GM15510 (cell line): ENCODE data around the gene TNFSF12.
A peak's percentile ranks its signal among the peaks of the same experiment; 100 is the strongest.

Experiments used
- POLR2A ChIP-seq: IDR thresholded peaks from 3 replicates; pipeline ENCODE4 v1.6.1; 2011; ENCODE audit warnings: borderline replicate concordance; ENCODE audit not compliant: insufficient read length; ENCODE audit errors: extremely low read depth

TNFSF12 gene

DNA sequence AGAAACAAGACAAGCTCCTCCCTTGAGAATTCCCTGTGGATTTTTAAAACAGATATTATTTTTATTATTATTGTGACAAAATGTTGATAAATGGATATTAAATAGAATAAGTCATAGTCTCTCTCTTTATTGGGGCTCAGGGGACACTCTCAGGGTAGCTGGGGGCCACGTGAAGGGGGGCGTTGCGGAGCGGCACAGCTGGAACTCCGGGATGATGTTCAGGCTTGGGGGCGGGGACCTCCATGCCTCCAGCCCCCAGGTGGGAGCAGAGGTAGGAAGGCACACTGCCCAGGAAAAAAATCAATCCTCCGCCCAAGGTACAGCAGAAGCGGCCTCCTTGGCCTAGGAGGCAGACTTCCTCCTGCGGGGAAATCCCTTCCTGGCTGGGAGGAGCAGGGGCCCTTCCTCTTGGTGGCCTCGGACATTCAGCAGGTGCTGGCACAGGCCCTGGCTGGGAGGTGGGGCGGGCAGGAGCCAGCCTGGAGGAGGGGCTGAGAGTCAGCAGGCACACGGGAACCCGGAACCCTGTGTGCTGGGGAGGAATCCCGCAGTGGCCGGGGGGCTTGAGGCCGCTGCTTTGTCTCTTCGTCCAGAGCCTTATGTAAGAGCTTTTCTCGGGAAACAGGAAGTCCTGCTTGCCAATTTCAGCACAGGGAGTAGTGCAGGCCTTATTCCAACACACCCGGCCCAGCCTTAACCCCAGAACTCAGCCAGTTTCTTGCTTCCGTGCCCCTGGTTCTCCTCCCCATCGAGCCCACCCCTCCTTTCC is 9.1 kb downstream of the TNFSF12 start:
- TF ChIP-seq POLR2A, result peak; percentile 51

DNA sequence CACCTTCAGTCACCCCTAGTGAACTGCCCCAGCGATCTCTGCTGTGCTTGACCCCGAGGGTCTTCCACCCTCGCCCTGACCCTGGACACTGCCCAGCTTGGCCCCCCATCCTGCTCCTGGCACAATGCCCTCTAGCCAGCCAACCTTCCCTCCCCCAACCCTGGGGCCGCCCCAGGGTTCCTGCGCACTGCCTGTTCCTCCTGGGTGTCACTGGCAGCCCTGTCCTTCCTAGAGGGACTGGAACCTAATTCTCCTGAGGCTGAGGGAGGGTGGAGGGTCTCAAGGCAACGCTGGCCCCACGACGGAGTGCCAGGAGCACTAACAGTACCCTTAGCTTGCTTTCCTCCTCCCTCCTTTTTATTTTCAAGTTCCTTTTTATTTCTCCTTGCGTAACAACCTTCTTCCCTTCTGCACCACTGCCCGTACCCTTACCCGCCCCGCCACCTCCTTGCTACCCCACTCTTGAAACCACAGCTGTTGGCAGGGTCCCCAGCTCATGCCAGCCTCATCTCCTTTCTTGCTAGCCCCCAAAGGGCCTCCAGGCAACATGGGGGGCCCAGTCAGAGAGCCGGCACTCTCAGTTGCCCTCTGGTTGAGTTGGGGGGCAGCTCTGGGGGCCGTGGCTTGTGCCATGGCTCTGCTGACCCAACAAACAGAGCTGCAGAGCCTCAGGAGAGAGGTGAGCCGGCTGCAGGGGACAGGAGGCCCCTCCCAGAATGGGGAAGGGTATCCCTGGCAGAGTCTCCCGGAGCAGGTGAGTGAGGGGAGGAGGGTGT is 9.9 kb downstream of the TNFSF12 start, which contains the start of gene TNFSF13:
Gene TNFSF13 (plus strand): TSS at position 207 of the 776 bp plus-strand sequence. CDS start 290 bp downstream, at position 497.
- no peak for TF ChIP-seq POLR2A

DNA sequence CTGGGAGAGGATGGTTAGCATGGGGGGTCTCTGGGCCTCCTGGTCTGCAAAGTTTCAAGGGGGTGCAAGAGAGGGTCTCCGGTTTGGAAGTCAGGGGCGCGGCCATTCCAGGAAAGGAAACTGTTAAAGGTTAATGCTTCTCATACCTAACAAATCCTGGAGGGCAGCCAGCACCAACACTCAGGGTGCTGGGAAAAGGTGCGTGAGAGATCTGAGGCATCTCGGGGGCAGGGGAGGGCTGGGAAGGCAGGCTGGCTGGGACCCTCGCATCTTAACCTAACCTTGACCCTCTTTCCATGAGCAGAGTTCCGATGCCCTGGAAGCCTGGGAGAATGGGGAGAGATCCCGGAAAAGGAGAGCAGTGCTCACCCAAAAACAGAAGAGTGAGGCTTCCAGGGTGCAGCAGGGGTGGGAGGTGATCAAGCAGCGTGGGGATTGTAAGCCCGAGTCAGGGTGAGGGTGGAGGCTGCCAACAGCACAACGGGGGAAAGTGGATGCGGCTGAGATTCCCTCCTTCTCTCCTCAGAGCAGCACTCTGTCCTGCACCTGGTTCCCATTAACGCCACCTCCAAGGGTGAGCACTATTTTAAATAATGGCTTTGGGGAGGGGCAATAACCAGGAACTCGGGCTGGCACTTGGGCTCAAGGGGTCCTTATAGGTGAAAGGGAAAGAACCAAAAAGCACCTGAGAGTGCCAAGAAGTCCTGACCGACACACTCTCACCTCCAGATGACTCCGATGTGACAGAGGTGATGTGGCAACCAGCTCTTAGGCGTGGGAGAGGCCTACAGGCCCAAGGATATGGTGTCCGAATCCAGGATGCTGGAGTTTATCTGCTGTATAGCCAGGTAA is 10.7 kb downstream of the TNFSF12 start:
- no peak for TF ChIP-seq POLR2A

DNA sequence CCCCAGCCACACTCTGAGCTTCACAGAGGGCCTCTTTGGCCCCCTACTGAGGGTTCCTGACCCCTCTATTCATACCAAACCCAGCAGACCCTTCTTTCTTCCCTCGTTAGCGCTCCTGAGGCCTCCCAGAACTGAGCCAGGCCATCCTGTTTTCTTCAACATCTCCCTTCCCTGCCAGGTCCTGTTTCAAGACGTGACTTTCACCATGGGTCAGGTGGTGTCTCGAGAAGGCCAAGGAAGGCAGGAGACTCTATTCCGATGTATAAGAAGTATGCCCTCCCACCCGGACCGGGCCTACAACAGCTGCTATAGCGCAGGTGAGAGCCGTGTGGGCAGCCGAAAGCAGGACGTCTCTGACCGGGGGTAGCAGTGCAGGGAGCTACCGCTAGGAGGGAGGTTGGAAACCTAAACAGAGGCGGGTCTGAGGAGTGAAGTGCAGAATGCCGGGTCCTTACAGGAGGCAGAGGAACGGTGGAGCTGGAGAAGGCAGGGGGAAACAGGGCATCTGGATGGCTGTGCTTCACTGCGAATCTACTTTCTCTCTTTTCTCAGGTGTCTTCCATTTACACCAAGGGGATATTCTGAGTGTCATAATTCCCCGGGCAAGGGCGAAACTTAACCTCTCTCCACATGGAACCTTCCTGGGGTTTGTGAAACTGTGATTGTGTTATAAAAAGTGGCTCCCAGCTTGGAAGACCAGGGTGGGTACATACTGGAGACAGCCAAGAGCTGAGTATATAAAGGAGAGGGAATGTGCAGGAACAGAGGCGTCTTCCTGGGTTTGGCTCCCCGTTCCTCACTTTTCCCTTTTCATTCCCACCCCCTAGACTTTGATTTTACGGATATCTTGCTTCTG is 11.5 kb downstream of the TNFSF12 start:
- TF ChIP-seq POLR2A, result no peak

DNA sequence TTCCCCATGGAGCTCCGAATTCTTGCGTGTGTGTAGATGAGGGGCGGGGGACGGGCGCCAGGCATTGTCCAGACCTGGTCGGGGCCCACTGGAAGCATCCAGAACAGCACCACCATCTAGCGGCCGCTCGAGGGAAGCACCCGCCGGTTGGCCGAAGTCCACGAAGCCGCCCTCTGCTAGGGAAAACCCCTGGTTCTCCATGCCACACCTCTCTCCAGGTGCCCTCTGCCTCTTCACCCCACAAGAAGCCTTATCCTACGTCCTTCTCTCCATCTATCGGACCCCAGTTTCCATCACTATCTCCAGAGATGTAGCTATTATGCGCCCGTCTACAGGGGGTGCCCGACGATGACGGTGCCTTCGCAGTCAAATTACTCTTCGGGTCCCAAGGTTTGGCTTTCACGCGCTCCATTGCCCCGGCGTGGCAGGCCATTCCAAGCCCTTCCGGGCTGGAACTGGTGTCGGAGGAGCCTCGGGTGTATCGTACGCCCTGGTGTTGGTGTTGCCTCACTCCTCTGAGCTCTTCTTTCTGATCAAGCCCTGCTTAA is 12.2 kb downstream of the TNFSF12 start:
- no peak for TF ChIP-seq POLR2A

DNA sequence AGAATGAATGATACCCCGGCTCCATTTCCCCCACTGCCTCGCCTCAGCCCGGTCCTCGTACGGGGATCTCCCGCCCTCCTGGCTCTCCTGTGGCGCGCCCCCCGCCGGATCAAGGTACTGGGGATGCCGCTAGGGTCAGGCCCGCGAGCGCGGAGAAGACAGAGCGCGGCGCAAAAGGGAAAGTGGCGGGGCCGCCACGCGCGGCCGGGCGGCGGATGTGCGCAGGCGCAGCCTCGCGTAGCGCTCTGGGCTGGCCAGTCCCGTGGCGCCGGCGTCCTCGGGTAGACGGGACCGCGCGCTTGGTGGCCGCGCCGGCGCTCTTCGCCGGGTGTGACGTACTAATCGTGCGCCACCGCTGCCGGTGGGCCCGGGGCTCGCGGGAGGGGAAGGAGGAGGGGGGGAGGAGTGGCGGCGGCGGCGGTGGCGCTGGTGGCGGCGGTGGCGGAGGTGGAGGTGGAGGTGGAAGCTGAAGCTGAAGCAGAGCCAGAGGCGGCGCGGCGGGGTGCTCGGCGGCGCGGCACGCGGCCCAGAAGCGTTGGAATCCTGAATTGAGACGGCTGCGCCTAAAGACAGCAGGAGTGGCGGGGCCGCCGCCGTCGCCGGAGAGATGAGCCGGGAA is 12.8 kb downstream of the TNFSF12 start, which contains the start of gene SENP3:
Gene SENP3 (plus strand): TSS at position 331 of the 619 bp plus-strand sequence. CDS start 1,158 bp downstream, outside the sequence.
- peak; percentile 78 for TF ChIP-seq POLR2A

DNA sequence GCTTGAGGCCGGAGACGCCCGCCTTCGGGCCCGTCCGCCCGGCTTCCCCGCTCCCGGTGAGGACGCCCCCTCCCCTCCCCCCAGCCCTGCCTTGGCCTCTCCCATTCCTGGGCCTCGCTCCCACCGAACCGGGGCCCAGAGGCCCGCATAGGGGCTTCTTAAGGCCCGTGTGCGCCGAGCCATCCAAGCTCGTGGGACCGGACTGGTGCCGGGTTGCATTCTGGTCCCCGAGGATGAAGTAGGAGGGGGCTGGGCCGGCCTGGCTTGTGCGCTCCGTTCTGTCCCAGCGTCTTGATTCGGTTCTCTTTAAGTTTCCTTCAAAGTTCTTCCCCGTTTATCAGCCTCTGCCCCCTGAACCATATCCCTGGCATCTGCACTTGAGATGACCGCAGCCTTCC is 13.3 kb downstream of the TNFSF12 start:
- TF ChIP-seq POLR2A, result no peak

DNA sequence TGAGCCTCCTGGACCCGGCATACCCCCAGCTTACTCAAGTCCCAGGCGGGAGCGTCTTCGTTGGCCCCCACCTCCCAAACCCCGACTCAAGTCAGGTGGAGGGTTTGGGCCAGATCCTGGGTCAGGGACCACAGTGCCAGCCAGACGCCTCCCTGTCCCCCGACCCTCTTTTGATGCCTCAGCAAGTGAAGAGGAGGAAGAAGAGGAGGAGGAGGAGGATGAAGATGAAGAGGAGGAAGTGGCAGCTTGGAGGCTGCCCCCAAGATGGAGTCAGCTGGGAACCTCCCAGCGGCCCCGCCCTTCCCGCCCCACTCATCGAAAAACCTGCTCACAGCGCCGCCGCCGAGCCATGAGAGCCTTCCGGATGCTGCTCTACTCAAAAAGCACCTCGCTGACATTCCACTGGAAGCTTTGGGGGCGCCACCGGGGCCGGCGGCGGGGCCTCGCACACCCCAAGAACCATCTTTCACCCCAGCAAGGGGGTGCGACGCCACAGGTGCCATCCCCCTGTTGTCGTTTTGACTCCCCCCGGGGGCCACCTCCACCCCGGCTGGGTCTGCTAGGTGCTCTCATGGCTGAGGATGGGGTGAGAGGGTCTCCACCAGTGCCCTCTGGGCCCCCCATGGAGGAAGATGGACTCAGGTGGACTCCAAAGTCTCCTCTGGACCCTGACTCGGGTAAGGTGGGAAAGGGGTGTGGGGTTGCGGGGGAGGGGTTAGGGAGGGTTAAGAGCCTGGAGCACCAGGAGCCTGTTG is 14.4 kb downstream of the TNFSF12 start:
- TF ChIP-seq POLR2A, result no peak

DNA sequence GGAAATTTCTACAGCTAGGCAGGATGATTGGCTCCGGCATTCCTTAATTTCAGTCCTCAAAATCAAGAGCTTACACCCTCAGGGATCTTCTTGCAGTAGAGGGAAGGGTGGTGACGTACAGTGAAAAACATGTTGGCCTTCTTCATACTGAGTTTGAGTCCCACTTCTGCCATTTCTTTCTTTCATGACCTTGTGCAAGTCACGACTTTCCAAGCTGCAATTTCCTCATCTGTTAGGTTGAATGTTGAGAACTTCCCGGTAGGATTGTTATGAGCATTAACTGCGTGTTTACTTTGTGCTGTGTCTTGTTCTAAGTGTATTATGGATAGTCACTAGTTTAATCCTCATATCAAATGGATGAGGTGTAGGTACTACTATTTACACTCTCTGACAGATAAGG is 20.7 kb downstream of the TNFSF12 start:
- TF ChIP-seq POLR2A, result no peak

DNA sequence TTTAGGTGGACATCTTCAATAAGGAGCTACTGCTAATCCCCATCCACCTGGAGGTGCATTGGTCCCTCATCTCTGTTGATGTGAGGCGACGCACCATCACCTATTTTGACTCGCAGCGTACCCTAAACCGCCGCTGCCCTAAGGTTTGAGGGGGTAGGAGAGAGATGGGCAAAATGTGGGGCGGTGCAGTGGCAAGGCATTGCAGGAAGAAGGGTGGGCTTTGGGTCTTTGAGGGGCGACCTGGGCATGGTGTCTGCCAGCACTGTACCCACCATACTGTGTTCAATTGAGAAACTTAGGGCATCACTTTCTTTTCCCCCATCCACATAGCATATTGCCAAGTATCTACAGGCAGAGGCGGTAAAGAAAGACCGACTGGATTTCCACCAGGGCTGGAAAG is 21.5 kb downstream of the TNFSF12 start:
- no peak for TF ChIP-seq POLR2A

DNA sequence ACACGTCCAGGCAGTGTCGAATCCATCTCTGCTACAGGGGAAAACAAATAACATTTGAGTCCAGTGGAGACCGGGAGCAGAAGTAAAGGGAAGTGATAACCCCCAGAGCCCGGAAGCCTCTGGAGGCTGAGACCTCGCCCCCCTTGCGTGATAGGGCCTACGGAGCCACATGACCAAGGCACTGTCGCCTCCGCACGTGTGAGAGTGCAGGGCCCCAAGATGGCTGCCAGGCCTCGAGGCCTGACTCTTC is 23.4 kb downstream of the TNFSF12 start:
- no peak for TF ChIP-seq POLR2A

DNA sequence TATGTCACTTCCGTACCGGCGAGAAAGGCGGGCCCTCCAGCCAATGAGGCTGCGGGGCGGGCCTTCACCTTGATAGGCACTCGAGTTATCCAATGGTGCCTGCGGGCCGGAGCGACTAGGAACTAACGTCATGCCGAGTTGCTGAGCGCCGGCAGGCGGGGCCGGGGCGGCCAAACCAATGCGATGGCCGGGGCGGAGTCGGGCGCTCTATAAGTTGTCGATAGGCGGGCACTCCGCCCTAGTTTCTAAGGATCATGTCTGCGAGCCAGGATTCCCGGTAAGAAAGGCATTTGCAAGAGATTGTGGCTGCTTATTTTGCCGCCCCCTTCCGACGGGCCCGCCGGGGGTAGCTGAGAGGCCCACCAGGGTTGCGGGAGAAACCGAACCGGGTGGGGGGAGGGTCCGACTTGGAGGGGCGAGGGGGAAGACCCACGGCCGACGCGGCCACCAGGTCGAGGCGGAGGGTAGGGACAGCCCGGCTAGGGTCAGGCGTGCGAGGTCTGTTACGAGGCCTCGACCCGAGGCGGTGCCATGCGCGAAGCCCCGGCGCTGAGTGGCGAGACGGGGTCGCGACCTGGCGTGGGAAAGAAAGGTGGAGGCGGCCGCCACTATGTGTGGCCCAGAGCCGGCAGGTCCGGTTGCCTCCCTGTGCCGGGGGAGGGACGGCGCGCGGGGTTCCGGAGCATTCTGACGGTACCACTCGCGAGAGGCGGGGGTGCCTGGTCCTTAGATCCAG is 23.9 kb downstream of the TNFSF12 start:
- TF ChIP-seq POLR2A, result peak; percentile 99
